H1 (cell line): ENCODE measurements around the gene POF1B. TPM values are rescaled to one million over a fixed set of nuclear protein-coding genes. Genes with fewer than 3 reads are reported as not detected.

Source experiments
- CTCF ChIA-PET: fragments of 300-600 bp; sonication (Branson Sonifier 250); formaldehyde crosslinking; loops from one replicate; lab custom pipeline; 2021; ENCODE audit not compliant: partially characterized antibody; lab: Charles Lee
- POLR2A ChIA-PET: fragments of 300-600 bp; sonication (Branson Sonifier 250); formaldehyde crosslinking; loops from one replicate; lab custom pipeline; 2021; ENCODE audit warnings: inconsistent platforms; ENCODE audit not compliant: partially characterized antibody; lab: Charles Lee
- DNase-seq, 2 experiments: peaks; one replicate each; pipeline versions ENCODE4 v3.0.0 to v3.0.0-alpha.2; 2010 to 2022; ENCODE audit warnings: low spot score in 2 of 2, low read depth in 1 of 2, mixed read lengths in 1 of 2
- FAIRE-seq: peaks from 2 replicates; lab custom pipeline; 2011; peaks lifted over from hg19 to GRCh38; lab: Jason Lieb, UNC
- H2AFZ ChIP-seq: 2 replicates; pipeline ENCODE4 v1.8.1; 2012; ENCODE audit warnings: low read length, inconsistent platforms
- H2AK5ac ChIP-seq: 2 replicates; pipeline ENCODE4 v1.6.1; 2013; ENCODE audit warnings: low read depth, low read length
- H2BK120ac ChIP-seq: replicated peaks from 2 replicates; pipeline ENCODE3; 2013; ENCODE audit warnings: low read depth, low read length, inconsistent platforms
- H2BK12ac ChIP-seq: 2 replicates; pipeline ENCODE4 v1.6.1; 2013; ENCODE audit warnings: low read depth, low read length
- H2BK15ac ChIP-seq: 2 replicates; pipeline ENCODE4 v1.6.1; 2013; ENCODE audit warnings: low read length
- H2BK20ac ChIP-seq: 2 replicates; pipeline ENCODE4 v1.6.1; 2013; ENCODE audit warnings: low read length
- H2BK5ac ChIP-seq: 2 replicates; pipeline ENCODE4 v1.6.1; 2013; ENCODE audit warnings: low read depth, low read length
- H3K14ac ChIP-seq: 2 replicates; pipeline ENCODE4 v1.6.1; 2013; ENCODE audit warnings: inconsistent platforms; ENCODE audit not compliant: insufficient read length
- H3K18ac ChIP-seq: 2 replicates; pipeline ENCODE4 v1.6.1; 2013; ENCODE audit warnings: low read length; ENCODE audit errors: extremely low read depth
- H3K23ac ChIP-seq: 2 replicates; pipeline ENCODE4 v1.6.1; 2013; ENCODE audit warnings: inconsistent platforms; ENCODE audit not compliant: insufficient read length
- H3K23me2 ChIP-seq: 2 replicates; pipeline ENCODE4 v1.6.1; 2013; ENCODE audit warnings: low read depth, low read length
- H3K27ac ChIP-seq: 2 replicates; pipeline ENCODE4 v1.6.1; 2011; ENCODE audit warnings: low read depth, low read length, inconsistent platforms
- H3K27me3 ChIP-seq, 4 experiments: replicated peaks in 1 of 4; 1 replicate in 1 of 4; 2 replicates in 3 of 4; pipeline versions ENCODE4 v1.6.1 to v1.8.1; 2011 to 2013; ENCODE audit warnings: low read length in 3 of 4, mild to moderate bottlenecking in 3 of 4, inconsistent platforms in 2 of 4, mixed read lengths in 2 of 4, moderate library complexity in 1 of 4; ENCODE audit not compliant: control insufficient read depth in 3 of 4, insufficient read depth in 3 of 4; ENCODE audit errors: extremely low read depth in 1 of 4
- H3K36me3 ChIP-seq, 4 experiments: 2 replicates each; pipeline versions ENCODE4 v1.6.1 to v1.8.1; 2011 to 2013; ENCODE audit warnings: mild to moderate bottlenecking in 4 of 4, low read length in 3 of 4, moderate library complexity in 2 of 4, control low read depth in 1 of 4, inconsistent platforms in 1 of 4; ENCODE audit not compliant: insufficient read depth in 4 of 4, control insufficient read depth in 2 of 4
- H3K4ac ChIP-seq: replicated peaks from 2 replicates; pipeline ENCODE3; 2013; ENCODE audit warnings: low read length, low read depth, mixed read lengths, inconsistent platforms; ENCODE audit not compliant: insufficient read length
- H3K4me1 ChIP-seq, 4 experiments: replicated peaks in 1 of 4; 1 replicate in 1 of 4; 2 replicates in 3 of 4; pipeline versions ENCODE4 v1.6.1 to v1.8.1; 2011 to 2013; ENCODE audit warnings: low read length in 3 of 4, inconsistent platforms in 2 of 4, mixed read lengths in 1 of 4; ENCODE audit not compliant: insufficient read depth in 4 of 4, control insufficient read depth in 3 of 4
- H3K4me2 ChIP-seq, 2 experiments: 2 replicates each; pipeline versions ENCODE4 v1.6.1 to v1.8.1; 2011 to 2013; ENCODE audit warnings: low read depth in 2 of 2, low read length in 2 of 2, control low read depth in 1 of 2, inconsistent platforms in 1 of 2, mild to moderate bottlenecking in 1 of 2; ENCODE audit not compliant: insufficient read depth in 1 of 2
- H3K4me3 ChIP-seq, 4 experiments: fragments of 200-600, 300-600 bp in 1 of 4; sonication (generic), shearing (Covaris generic), sonication (Bioruptor Twin) in 1 of 4; 2 replicates each; pipeline versions ENCODE4 v1.5.1 to v1.8.1; 2011 to 2016; ENCODE audit warnings: low read length in 4 of 4, low read depth in 3 of 4, control low read depth in 2 of 4, inconsistent platforms in 2 of 4, mild to moderate bottlenecking in 2 of 4, mixed read lengths in 1 of 4, moderate library complexity in 1 of 4; ENCODE audit not compliant: insufficient read depth in 2 of 4; ENCODE audit errors: extremely low read depth in 1 of 4
- H3K56ac ChIP-seq: replicated peaks from 2 replicates; pipeline ENCODE3; 2013; ENCODE audit warnings: low read depth, mild to moderate bottlenecking, mixed read lengths, low read length, inconsistent platforms; ENCODE audit not compliant: insufficient read length
- H3K79me1 ChIP-seq: 2 replicates; pipeline ENCODE4 v1.6.1; 2013; ENCODE audit warnings: low read depth, low read length, control low read depth
- H3K79me2 ChIP-seq, 2 experiments: 2 replicates each; pipeline versions ENCODE4 v1.6.1 to v1.8.1; 2012 to 2013; ENCODE audit warnings: low read length in 2 of 2, mild to moderate bottlenecking in 2 of 2, inconsistent platforms in 1 of 2; ENCODE audit not compliant: insufficient read depth in 2 of 2, control insufficient read depth in 1 of 2
- H3K9ac ChIP-seq, 4 experiments: replicated peaks in 1 of 4; 1 replicate in 1 of 4; 2 replicates in 3 of 4; pipeline versions ENCODE4 v1.6.1 to v1.8.1; 2011 to 2013; ENCODE audit warnings: low read depth in 3 of 4, low read length in 3 of 4, control low read depth in 2 of 4, mild to moderate bottlenecking in 2 of 4, moderate library complexity in 2 of 4, inconsistent platforms in 1 of 4; ENCODE audit errors: extremely low read depth in 1 of 4
- H3K9me3 ChIP-seq, 2 experiments: 2 replicates each; pipeline versions ENCODE4 v1.6.1 to v1.8.1; 2012 to 2013; ENCODE audit warnings: mild to moderate bottlenecking in 2 of 2, moderate library complexity in 2 of 2, control low read depth in 1 of 2, inconsistent platforms in 1 of 2, low read depth in 1 of 2, low read length in 1 of 2, mixed read lengths in 1 of 2; ENCODE audit not compliant: insufficient read depth in 2 of 2
- H4K20me1 ChIP-seq, 2 experiments: replicated peaks in 1 of 2; 2 replicates each; pipeline versions ENCODE3 to v1.8.1; 2011 to 2013; ENCODE audit warnings: inconsistent platforms in 2 of 2, low read length in 2 of 2, mild to moderate bottlenecking in 1 of 2; ENCODE audit not compliant: insufficient read depth in 2 of 2, control insufficient read depth in 1 of 2
- H4K5ac ChIP-seq: 2 replicates; pipeline ENCODE4 v1.6.1; 2013; ENCODE audit warnings: low read length, low read depth, mixed read lengths, inconsistent platforms; ENCODE audit not compliant: insufficient read length
- H4K8ac ChIP-seq: 2 replicates; pipeline ENCODE4 v1.8.0; 2013; ENCODE audit warnings: mild to moderate bottlenecking, moderate library complexity, low read length, inconsistent platforms; ENCODE audit not compliant: insufficient read depth; ENCODE audit errors: extremely low read depth
- H4K91ac ChIP-seq: replicated peaks from 2 replicates; pipeline ENCODE3; 2013; ENCODE audit warnings: low read length, mixed read lengths, inconsistent platforms; ENCODE audit not compliant: insufficient read length
- BACH1 ChIP-seq: IDR thresholded peaks from 2 replicates; pipeline ENCODE4 v1.6.1; 2012; ENCODE audit warnings: low read length, improper control_type of control experiment
- CBX5 ChIP-seq: fragments of 300-800, 300-1000 bp; sonication (generic); IDR thresholded peaks from 2 replicates; pipeline ENCODE4 v1.7.1; 2016; ENCODE audit warnings: antibody characterized with exemption, low read length, low read depth
- CHD1 ChIP-seq: IDR thresholded peaks from 2 replicates; pipeline ENCODE4 v1.6.1; 2012; ENCODE audit warnings: low read depth, low read length, improper control_type of control experiment
- CHD2 ChIP-seq: IDR thresholded peaks from 2 replicates; pipeline ENCODE4 v1.6.1; 2012; ENCODE audit warnings: low read length, improper control_type of control experiment
- EGR1 ChIP-seq: IDR thresholded peaks from 2 replicates; pipeline ENCODE4 v1.6.1; 2011; ENCODE audit warnings: low read depth, low read length, borderline replicate concordance
- NRF1 ChIP-seq: IDR thresholded peaks from 2 replicates; pipeline ENCODE4 v1.6.1; 2011; ENCODE audit warnings: mild to moderate bottlenecking, low read depth, low read length, improper control_type of control experiment
- RAD21 ChIP-seq, 2 experiments: IDR thresholded peaks in 1 of 2; conservative IDR thresholded peaks in 1 of 2; 2 replicates each; pipeline ENCODE4 v1.6.1; 2011; ENCODE audit warnings: low read depth in 2 of 2, low read length in 2 of 2, improper control_type of control experiment in 1 of 2, inconsistent platforms in 1 of 2, mild to moderate bottlenecking in 1 of 2, moderate library complexity in 1 of 2
- TBP ChIP-seq: IDR thresholded peaks from 2 replicates; pipeline ENCODE4 v1.6.1; 2011; ENCODE audit warnings: low read depth, low read length, improper control_type of control experiment
- YY1 ChIP-seq: IDR thresholded peaks from 2 replicates; pipeline ENCODE4 v1.6.1; 2011; ENCODE audit warnings: low read depth, mild to moderate bottlenecking, low read length
- WGBS, 2 experiments: shearing (Covaris generic) in 1 of 2; methylation state at CpG; one replicate each; pipeline versions ENCODE4 v1.1.6 to v1.1.7; 2013 to 2015; ENCODE audit warnings: low lambda C conversion rate in 2 of 2, mixed read lengths in 2 of 2, inconsistent platforms in 1 of 2, low coverage in 1 of 2, missing lambda C conversion rate in 1 of 2; ENCODE audit not compliant: insufficient replicate concordance in 2 of 2, insufficient coverage in 1 of 2, insufficient read length in 1 of 2; ENCODE audit errors: extremely low coverage in 1 of 2, missing lambda C conversion rate in 1 of 2; 5-methylcytosine and 5-hydroxymethylcytosine counted together
- polyA plus RNA-seq, 7 experiments: library from polyadenylated mRNA; depleted of rRNA in 3 of 7; stranded (reverse) in 5 of 7; unstranded in 2 of 7; fragments of >200 nt in 5 of 7; fragments of 200-250 nt in 2 of 7; gene quantifications; 1 replicate in 5 of 7; 2 replicates in 1 of 7; 4 replicates in 1 of 7; pipeline versions ENCODE4 v1.2.1 to v1.2.3, GENCODE V29; 2011 to 2013; ENCODE audit warnings: missing spikeins in 2 of 7, mixed read lengths in 2 of 7
- total RNA-seq: library from RNA; stranded (reverse); fragmentation: NEBNext Ultra II Directional; extraction: Animal tissue kit (Norgen Biotek cat#: 25700); gene quantifications from 2 replicates; pipeline ENCODE4 v1.2.1, GENCODE V29; 2021
- TF ChIP-seq, protein P1 (sequence below): IDR thresholded peaks from 2 replicates; pipeline ENCODE4 v1.6.1; 2012; ENCODE audit warnings: low read length, inconsistent platforms
- TF ChIP-seq, protein P2 (sequence below): IDR thresholded peaks from 2 replicates; pipeline ENCODE4 v1.6.1; 2011; ENCODE audit warnings: low read depth, mild to moderate bottlenecking, low read length; ENCODE audit not compliant: insufficient read depth

The POF1B gene
- total and polyA plus RNA-seq, 2 of the 8 experiments (the other 6 are each of a cell fraction or from before 2014, with no cell fraction given) = not detected

DNA sequence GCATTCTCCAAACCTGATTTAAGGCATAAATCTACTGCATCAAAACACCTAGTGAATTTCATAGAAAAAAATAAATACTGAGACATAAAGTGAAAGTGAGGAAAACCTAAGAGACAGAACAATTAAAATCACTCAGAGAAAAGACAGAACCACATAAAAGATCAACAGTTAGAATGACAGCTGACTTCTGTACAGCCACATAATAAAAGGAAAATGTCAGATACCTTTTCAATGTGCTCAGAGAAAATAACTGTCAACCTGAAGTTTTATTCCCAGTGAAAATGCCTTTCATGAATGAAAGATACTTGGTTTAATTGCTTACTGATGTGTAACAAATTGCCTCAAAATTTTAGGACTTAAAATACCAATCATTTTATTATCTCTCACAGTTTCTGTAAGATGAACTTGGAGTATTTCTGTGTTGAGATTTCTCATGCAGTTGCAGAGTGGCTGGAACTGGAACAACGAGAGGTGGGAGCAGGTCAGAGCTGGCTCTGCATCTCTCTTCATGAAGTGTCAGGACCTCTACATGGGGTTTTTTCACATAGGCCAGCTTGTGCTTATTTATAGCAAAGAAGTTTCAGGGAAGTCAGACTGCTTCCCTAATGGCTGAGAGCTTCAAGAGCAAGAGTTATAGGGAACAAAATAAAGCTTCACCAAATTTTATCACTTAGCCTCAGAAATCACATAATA lies 11.9 kb upstream of the POF1B start:
- no peak for FAIRE-seq
- no peak overlapping the region for H3K9ac ChIP-seq
- no peaks in the 10 kb centered on the region for H3K9me3 ChIP-seq
- no peak overlapping the region for H3K56ac ChIP-seq
- ChIA-PET CTCF (no interaction called here), POLR2A (no interaction called here)
- no peak overlapping the region for H2BK120ac ChIP-seq
- no peak overlapping the region for H2BK20ac ChIP-seq
- H2BK5ac ChIP-seq = no peak overlapping the region
- no peak overlapping the region for H3K18ac ChIP-seq
- H3K23ac ChIP-seq = no peak overlapping the region
- 100% methylated on average over 1 of the region's 1 CpG; no CpG with 5 or more reads in 1 of the 2 experiments for WGBS, 2 experiments
- H4K20me1 ChIP-seq = no peaks in the 10 kb centered on the region
- no peak overlapping the region for H2AFZ ChIP-seq
- H4K5ac ChIP-seq = no peak overlapping the region
- no peak for DNase-seq
- no peak overlapping the region for H3K27ac ChIP-seq
- H2AK5ac ChIP-seq = no peak overlapping the region
- H3K4ac ChIP-seq = no peak overlapping the region
- no peak overlapping the region for H2BK12ac ChIP-seq
- no peaks in the 10 kb centered on the region for H3K4me1 ChIP-seq
- H3K14ac ChIP-seq = no peak overlapping the region
- no peaks in the 10 kb centered on the region for H3K79me1 ChIP-seq
- H3K27me3 ChIP-seq = no peaks in the 10 kb centered on the region
- no peak overlapping the region for H3K4me3 ChIP-seq
- no peak overlapping the region for H4K91ac ChIP-seq
- no peaks in the 10 kb centered on the region for H3K23me2 ChIP-seq
- no peaks in the 10 kb centered on the region for H3K79me2 ChIP-seq
- no peaks in the 10 kb centered on the region for H3K36me3 ChIP-seq
- no peak overlapping the region for H4K8ac ChIP-seq
- H2BK15ac ChIP-seq = no peak overlapping the region
- no peak overlapping the region for H3K4me2 ChIP-seq
- TF ChIP-seq TBP (no peak), CBX5 (no peak), CHD2 (no peak), NRF1 (no peak), BACH1 (no peak), CHD1 (no peak), RAD21 (IDR thresholded peaks at IDR 0.05 in 1 of 2, conservative IDR thresholded peaks at IDR 0.05 in 1 of 2; ENCODE audit: low read depth in 2 of 2, low read length in 2 of 2) (no peak), EGR1 (no peak), YY1 (no peak)
- TF ChIP-seq, protein P1, sequence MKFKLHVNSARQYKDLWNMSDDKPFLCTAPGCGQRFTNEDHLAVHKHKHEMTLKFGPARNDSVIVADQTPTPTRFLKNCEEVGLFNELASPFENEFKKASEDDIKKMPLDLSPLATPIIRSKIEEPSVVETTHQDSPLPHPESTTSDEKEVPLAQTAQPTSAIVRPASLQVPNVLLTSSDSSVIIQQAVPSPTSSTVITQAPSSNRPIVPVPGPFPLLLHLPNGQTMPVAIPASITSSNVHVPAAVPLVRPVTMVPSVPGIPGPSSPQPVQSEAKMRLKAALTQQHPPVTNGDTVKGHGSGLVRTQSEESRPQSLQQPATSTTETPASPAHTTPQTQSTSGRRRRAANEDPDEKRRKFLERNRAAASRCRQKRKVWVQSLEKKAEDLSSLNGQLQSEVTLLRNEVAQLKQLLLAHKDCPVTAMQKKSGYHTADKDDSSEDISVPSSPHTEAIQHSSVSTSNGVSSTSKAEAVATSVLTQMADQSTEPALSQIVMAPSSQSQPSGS = no peak
- TF ChIP-seq, protein P2, sequence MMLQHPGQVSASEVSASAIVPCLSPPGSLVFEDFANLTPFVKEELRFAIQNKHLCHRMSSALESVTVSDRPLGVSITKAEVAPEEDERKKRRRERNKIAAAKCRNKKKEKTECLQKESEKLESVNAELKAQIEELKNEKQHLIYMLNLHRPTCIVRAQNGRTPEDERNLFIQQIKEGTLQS = no peak
